ENCODE results near the gene UPB1.
A peak's percentile ranks its signal among the peaks of the same experiment; 100 is the strongest.
"Not testable (repeated sequence)": the region's sequence is repeated elsewhere in the genome, so short reads cannot be mapped to it uniquely, and the experiment has no call there.

The UPB1 gene

DNA sequence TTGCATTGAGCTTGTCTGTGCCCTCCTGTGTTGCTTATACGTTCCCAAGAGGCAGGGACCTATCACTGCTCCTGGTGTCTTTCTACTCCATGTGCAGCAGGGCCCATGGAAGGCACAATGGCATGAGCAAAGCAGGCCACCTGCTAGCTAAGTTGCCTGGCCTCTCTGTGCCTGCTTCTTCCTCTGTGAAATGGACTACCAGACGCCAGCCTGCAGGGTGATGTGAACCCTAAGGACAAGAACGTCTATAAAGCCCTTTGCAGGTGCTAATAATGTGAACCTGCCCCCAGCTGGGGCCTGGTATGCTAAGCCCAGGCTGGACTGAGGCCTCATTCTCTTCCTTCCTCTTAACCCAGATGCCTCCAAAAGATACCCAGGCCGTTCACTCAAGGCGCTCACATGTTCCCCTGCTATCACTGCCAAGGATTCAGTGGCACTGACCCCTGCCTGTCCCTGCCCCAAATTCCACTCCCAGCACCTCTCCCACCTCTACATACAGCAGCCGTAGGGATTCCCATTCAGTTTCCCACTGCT lies 55.8 kb downstream of the UPB1 start:
- no peak overlapping the region for H3K4me3 ChIP-seq (ENCODE audit: low read depth, low read length)
- TF ChIP-seq, protein P1, sequence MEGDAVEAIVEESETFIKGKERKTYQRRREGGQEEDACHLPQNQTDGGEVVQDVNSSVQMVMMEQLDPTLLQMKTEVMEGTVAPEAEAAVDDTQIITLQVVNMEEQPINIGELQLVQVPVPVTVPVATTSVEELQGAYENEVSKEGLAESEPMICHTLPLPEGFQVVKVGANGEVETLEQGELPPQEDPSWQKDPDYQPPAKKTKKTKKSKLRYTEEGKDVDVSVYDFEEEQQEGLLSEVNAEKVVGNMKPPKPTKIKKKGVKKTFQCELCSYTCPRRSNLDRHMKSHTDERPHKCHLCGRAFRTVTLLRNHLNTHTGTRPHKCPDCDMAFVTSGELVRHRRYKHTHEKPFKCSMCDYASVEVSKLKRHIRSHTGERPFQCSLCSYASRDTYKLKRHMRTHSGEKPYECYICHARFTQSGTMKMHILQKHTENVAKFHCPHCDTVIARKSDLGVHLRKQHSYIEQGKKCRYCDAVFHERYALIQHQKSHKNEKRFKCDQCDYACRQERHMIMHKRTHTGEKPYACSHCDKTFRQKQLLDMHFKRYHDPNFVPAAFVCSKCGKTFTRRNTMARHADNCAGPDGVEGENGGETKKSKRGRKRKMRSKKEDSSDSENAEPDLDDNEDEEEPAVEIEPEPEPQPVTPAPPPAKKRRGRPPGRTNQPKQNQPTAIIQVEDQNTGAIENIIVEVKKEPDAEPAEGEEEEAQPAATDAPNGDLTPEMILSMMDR (IDR thresholded peaks at IDR 0.05; ENCODE audit: low read depth, low read length, missing control alignments), result no peak
- in situ Hi-C loops (cut with HindIII; ENCODE audit: low sequenced_read_pairs), result no loop called here
- DNase-seq (ENCODE audit: low read depth), result no peak

GRCh38 chr22:24552503-24553286 lies 57.6 kb downstream of the UPB1 start:
- in situ Hi-C loops (cut with HindIII; ENCODE audit: low sequenced_read_pairs); DNase-seq (ENCODE audit: low read depth); H3K4me3 ChIP-seq (ENCODE audit: low read depth, low read length): not testable (repeated sequence)

GRCh38 chr22:24553597-24554312 lies 58.6 kb downstream of the UPB1 start:
- in situ Hi-C loops (cut with HindIII; ENCODE audit: low sequenced_read_pairs), result no loop called here
- peak overlapping the region; percentile 100 for H3K4me3 ChIP-seq (ENCODE audit: low read depth, low read length)
- DNase-seq (ENCODE audit: low read depth), result no peak
- TF ChIP-seq, protein P1 (IDR thresholded peaks at IDR 0.05; ENCODE audit: low read depth, low read length, missing control alignments), result no peak

- H3K4me3 ChIP-seq (ENCODE audit: low read depth, low read length), result peak within 1 kb of the TSS; percentile 100
- TF ChIP-seq, protein P1 (IDR thresholded peaks at IDR 0.05; ENCODE audit: low read depth, low read length, missing control alignments), result no peak
- no peak for DNase-seq (ENCODE audit: low read depth)
- in situ Hi-C loops (cut with HindIII; ENCODE audit: low sequenced_read_pairs), result no loop called here
Observed at GRCh38 chr22:24554313-24555164, 59.4 kb downstream of the UPB1 start, which contains the start of gene GUCD1. GUCD1 (minus strand) TSS chr22:24555138; CDS start chr22:24554991, 147 bp downstream.

DNA sequence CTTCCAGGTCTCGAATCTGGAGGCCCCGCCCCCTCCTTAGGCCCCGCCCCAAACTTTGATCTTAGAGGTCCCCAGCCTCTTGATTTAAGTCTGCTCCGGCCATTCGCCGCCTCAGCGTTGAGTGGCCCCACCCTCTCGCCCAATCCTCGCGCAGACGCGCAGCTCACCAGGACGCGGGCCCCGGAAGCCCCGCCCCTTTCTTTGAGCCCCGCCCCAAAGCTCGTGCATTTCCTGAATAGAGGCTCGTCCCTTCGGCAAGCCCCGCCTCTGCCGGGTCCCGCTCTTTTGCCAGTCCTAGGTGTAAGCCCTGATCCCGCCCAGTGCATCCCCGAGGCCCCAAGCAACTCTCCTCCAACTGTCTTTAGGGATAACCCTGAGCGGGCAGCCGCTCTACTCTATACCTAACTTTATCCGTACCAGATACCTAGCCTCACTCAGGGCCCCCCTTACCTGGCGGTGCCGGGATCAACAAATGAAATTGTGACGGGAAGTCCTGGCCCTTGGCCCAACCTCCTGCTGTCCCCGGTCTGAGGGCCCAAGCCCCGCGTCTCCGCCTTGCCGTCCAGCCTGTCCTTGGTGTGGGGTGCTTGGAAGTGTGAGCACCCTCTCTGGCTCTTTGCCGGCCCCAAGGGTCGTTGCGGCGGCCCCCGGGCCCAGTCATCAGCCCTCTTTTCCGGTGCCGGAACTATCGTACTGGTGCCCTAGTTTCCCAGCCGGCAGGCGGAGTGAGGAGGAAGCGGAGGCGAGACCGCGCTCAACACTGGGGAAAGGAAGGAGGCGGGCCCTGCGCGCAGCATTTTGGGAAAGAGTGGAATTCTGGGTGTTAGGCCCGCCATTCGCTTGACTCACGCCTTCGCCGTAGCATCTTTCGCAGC lies 60.3 kb downstream of the UPB1 start, which contains the start of gene SNRPD3:
SNRPD3 (plus strand) TSS at position 835 of the 875 bp plus-strand sequence. CDS start 1,676 bp downstream, outside the sequence.
- in situ Hi-C loops (cut with HindIII; ENCODE audit: low sequenced_read_pairs), result no loop called here
- peak within 1 kb of the TSS; percentile 100 for H3K4me3 ChIP-seq (ENCODE audit: low read depth, low read length)
- DNase-seq (ENCODE audit: low read depth), result peak; percentile 97
- TF ChIP-seq, protein P1 (IDR thresholded peaks at IDR 0.05; ENCODE audit: low read depth, low read length, missing control alignments), result peak; percentile 11

DNA sequence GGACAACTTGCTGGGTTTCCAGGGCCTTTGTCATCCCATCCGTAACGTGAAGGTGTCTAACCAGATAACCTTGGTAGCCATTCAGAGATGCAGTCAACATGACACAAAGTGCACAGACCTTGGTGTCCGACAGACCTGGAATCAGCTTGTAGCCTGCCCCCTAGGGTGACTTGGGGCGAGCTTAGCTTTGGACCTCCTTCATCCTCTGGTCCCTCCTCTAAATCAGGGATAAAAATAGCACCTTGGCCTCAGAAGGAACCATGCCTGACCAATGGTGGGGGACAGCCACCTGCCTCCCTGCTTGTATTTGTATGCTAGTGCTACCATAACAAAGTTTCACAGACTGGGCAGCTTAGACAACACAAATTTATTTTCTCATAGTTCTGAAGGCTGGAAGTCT lies 64.3 kb downstream of the UPB1 start:
- TF ChIP-seq, protein P1 (IDR thresholded peaks at IDR 0.05; ENCODE audit: low read depth, low read length, missing control alignments), result no peak
- in situ Hi-C loops (cut with HindIII; ENCODE audit: low sequenced_read_pairs), result no loop called here
- H3K4me3 ChIP-seq (ENCODE audit: low read depth, low read length), result no peak overlapping the region
- no peak for DNase-seq (ENCODE audit: low read depth)

Measured in astrocyte of the cerebellum (primary cell).